Activated naive CD8-positive, alpha-beta T cell treated with anti-CD3 and anti-CD28 coated beads, Interleukin-2, amount 50 U/mL, for 16 hours (primary cell): Measurements from ENCODE around the gene CRB2.

Experiments
- DNase-seq: peaks from one replicate; pipeline ENCODE4 v3.0.0-alpha.2; 2020; ENCODE audit warnings: low read depth, low spot score

CRB2 gene

DNA sequence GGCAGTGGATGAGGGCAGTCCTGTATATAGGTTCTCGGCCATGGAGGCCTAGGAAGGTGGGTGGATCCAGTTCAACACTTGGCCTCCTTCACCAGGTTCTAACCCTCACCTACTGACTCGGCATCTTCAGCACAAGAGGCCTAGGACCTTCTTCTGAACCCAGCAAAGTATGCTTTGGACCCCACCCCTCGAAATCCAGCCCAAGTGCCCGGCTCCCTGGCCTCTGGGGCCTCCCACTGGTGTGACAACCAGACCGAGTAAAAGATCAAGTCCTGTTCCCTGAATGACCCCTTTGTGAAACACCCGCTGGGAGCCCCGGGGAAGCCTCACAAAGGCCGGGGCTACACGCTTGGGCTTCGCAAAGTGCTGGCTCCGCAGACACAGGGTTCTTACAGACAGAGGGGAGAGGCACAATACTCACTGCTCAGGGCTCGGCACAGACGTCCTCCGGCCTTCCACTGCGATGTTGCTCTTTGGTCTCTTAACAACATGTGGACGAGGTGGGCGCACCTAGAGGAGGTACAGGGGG, 47.0 kb downstream of the CRB2 start:
- DNase-seq = no peak

DNA sequence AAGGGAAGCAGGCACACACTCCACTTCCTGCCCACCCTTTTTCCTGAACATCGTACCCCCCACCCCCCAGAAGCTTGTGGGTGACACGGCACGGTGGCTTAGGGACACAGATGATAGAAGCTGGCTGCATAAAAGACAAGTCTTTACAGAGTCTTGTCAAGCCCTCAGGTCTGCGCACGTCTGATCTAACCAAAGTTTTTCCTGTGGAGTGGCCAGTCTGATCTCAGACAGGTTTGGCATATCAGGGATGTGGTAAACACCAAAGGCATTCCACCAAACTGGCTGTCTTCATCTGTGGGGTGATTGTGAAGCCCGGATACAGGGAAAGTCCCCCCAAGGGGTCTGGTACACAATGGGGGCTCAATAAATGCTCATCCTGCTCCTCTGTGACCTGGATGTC, 50.0 kb downstream of the CRB2 start:
- no peak for DNase-seq

DNA sequence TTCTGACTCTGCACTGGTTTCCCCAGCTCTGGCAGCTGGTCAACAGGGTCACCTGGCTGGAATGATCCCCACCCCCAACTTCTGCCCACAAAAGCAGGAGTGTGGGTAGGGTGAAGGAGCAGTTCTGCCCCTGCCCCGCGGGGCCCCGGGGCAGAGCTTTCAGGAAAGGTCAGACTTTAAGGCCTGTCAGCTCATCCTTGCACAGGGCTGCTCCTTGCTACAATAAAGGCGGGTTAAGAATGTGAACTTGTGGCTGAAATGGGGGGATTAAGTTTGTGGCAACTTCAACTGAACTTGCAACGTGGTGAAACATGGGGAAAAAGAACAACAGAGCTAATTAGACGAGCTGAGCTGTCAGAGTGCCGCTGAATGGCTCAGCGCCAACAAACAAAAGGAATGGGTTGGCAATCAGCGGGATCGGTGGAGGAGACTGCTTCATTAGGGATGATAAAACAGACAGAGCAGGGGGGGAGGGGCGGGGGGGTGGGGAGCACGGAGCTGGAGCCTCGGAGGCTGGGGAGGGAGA, 50.8 kb downstream of the CRB2 start:
- no peak for DNase-seq

DNA sequence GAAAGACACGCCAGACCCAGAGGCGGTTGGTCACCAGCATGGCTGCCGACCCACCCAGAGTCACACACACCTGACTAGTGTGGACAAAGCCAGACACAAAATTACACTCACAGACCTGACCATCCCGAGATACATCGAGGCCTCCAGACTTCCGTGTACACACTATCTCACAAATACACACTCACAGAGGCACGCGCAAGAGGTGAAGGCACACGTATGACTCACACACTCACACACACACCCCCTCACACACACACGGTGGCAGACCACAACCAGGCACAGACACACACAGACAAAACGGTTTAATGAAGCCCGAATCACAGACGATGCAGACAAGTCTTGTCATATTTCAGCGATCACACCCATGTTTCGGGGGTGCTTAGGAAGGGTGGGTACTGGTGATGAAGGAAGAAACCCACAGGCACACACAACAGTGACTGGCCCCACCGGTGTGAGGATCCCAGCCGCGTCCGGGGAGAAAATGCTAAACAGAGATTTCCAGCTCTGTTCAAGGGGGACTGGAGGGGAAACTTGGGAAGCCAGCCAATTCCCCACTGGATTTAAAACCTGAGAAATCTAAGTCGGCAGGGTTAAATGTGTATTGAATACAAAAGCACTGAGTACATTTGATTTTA, 51.3 kb downstream of the CRB2 start:
- DNase-seq = no peak

DNA sequence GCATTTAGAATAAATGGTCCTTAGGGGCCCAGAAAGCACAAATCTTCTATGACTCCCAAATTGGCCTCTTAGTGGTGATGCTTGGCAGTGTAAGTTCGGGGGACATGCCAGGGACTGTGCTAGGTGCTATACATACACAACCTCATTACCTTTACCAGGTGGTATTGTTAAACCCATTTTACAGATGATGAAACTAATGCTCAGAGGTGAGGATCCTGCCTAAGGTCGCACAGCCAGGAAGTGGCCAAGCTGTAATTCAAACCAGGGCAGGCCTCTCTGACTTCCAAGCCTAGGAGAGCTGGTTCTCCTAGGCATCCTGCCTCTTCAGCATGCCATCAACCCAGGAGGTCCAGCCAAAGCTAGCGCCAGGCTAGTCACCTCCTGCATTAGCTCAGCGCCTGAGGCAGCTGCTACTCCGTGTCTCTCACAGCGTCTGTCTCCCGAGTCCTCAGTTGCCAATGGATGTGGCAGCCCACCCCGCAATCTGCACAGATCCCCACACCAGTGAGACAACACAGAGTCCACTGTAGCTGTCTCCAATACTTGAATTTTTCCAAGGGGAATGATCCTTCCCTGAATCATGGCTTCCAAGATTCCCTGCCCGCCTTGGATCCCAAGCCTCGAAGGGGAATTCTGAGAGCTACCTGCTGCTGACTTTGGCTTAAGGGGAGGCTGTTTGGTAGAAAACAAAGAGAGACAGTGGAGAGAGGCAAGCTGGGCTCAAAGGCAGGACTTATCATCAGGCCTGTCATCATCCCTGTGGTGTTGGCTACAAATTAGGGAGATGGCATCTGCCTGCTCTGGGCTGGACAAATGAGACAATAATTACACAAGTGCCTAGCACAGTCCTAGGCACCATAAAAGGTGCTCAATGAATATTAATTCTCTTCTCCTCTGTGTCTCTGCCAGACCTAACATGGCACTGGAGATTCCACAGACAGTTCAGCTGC, 52.6 kb downstream of the CRB2 start:
- DNase-seq = no peak

DNA sequence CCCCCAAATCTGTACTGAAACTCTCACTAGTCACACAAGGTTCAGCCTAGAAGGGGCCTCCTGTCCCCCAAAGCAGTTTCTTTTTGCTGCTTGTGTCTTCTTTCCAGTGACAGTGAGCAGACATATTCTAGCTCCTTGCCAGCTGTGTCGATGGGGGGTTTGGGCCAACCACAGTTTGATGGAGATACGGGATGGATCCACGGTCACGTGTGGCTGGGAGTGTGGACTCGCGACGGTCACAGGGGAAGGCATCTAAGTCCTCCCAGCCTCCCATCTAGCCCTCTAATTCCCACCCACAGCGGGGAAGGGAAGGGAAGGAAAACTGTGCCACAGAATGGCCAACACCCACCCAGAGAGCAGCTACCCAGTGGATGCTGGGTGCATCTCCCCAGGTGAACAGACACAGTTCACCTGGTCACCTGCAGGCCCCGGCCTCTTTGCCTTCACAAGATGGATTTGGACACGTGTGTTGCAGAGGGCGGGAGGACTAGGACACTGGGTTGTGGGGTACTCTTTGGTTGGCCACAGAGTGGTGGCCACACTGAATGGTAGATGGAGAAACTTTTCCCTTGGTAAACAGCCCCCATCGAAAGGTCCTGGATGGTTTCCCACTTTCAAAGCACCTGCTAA, 54.4 kb downstream of the CRB2 start:
- no peak for DNase-seq

DNA sequence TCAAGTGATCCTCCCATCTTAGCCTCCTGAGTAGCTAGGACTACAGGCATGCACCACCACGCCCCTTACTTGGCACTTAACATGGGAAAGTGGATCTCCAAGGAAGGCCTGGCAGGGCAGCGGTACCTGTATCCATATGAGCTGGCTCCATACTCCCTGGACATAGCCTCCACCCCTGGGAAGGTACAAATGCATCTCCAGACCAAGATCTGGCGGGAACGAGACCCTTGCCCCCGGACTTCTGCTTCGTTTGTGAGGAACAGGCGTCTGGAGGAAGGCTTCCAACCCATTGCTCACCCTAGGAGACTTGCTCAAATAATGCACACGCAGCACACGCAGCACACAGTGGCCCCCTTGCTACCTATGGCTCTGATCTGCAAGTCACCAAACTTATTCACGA, 55.2 kb downstream of the CRB2 start:
- DNase-seq = no peak

DNA sequence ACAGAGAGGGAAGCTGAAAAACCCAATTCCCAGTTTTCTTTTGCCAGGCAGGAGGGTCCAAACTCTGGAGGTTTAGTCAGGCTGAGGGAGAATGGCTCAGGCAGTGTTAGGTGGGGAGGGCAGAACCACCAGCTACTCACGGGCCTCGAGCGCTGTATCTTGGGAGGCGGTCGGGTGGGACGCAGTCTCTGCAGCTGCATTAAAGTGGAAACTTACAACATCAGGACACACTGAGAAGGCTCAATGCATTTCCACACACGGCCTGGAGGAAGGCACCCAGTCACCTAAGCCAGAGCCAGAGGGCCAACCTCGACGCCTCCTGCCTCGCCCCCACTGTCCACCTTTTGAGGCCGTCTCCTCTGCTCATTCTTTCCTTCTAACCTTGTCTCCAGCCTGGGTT, 55.6 kb downstream of the CRB2 start:
- no peak for DNase-seq

DNA sequence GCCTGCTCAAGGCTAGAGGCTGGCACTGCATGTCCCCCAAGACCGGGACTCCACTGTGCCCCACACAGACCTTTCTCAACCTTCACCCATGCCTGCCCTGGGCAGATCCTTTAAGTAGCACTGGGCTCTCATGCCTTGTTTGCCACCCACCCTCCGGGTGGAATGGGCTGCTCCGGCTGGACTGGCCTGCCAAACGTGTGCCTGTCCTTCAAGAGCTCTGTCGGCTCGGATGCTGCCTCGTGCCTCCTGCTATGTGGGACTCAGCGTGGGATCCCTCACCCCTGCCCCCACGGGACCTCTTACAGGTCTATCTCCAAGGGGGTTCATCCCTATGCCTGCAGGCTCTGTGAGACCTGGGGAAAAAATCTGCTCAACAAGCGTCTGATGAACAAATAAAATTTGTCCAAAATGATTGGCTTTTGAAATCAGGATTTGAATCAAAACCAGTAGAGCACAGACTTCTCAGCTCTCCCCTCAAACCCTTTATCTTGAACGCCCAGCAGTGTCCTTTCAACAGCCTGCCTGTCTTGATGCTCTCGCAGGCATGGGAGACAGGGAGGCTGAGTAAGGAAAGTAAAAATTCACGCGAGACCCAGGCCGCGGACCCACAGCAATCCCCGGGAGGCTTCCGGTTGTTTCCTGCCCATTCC, 56.3 kb downstream of the CRB2 start:
- DNase-seq = no peak

DNA sequence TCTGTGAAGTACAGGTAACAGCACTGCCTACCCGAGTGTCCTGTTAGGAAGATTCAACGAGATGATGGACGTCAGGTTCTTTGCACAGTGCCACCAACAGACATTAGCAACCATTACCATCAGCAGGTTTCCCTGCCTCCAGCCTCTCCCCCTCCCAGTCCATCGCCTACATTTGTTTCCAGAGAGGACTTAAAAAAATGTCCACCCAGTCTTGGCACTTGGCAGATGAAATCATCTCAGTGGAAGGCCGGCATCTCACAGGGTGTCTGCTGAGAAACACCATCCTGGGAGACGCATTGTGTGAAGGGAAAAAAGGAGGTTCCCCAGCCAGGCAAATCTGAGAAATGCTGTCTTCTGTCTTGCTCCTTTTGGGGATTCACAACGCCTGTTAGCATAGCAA, 58.2 kb downstream of the CRB2 start:
- no peak for DNase-seq

DNA sequence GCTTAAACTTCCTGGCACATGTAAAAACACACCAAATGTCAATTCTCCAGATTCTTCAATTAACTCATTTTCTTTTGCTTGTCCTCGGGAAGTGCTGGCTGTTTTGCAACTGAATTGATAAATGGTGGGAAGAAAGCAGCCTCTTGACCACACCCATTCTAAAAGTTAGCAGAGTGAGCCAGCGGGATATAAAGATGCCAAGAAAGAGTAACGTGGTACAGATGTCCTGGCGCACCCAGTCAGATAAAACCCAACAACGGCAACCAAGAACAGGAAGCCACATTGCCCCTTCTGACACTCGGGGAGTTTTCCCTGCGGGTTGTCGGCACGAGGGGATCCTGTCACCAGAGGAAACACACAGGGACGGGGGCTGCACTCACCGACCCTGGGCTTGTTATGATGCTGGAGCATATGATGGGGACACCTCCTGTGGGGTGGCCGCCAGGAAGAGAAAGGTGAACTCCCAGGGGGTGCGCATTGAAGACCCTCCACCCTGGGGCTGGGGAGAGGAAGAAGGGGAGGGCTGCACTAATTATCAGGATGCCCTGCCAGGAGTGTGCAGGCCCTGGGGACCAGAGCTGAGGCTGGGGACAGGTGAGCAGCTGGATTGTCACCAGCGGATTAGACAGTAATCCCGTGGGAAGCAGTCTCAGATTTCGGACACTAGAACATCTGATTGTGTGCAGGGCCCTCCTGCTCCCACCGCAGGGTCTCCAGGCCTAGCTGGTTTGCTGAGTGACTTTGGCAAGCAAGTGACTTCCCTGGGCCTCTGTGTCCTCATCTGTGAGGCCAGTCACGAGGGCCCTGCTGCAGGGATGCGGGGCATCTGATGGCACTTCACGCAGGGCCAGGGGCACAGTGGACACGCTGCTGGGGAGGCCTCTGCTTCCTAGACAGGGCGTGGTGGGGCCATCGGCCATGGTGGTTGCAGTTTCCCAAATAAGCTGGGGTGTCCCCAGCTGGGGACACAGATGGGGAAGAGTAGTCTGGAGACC, 59.2 kb downstream of the CRB2 start:
- DNase-seq = no peak

DNA sequence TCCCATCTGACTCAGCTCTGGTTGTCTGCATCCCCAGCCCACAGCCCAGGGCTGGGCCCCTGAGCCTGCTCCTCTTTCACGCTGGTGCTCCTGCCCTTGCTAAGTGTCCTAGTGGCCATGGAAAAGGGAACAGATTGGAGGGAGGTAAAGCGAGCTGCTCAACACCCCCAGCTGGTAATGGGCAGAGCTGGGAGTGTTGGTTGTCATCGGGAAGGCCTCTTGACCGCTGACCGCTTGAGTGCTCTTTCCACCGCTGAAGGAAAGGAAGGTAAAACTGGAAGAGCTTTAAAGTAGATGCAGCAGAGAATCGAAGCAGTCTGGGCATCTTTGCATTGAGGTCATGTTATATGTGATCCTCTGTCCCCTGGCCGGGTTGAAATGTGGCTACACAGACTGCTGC, 60.2 kb downstream of the CRB2 start:
- DNase-seq = no peak

DNA sequence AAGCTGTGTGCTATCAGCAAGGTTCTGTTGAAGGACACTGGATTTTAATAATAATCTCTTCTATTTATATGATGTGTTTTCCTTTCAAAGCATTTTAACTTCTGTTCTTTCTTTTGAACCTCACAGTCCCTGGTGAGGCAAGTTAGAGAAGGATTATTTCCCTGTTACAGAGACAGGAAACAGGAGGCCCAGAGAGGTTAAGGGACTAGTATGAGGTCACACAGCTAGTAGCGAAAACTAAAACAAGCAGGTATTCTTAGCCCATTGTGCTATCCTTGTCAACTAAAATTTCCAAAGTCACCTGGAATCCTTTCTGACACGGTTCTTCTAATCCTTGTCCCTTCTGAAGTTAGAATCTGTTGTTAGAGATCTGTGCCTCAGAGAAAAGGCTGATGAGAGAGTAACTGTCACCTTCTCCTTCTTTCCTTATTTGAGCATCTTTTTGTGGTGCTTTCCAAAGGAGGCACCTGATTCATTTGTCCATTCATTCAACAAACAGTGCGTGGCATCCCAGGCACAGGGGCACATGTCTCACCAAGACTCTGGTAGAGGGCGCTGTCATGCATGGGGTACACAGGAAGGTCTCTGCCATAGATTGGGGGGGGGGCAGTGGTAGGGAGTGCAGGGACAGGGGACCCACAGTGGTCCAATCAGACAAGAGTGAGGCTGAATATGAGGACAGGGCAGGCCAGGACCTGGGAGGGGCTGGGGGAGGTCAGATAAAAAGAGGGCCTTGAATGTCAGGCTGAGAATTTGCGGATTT, 61.5 kb downstream of the CRB2 start:
- DNase-seq = no peak

DNA sequence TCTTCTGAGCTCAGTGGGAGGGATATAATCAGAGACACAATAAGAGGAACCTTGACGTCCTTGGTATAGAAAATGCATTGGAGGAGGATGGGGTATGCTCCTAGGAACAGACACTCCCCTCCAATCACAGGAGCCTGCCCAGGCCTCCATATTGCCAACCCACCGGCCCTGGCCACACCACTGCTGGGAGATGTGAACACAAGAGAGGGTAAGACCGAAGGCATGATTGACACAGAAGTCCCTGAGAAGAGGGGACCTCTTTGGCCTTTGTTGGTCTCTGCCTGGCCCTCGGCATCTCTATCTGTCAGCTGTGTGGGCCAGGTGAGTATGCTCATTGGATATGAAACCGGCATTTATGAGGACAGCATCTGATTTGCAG, 62.0 kb downstream of the CRB2 start:
- DNase-seq = no peak

DNA sequence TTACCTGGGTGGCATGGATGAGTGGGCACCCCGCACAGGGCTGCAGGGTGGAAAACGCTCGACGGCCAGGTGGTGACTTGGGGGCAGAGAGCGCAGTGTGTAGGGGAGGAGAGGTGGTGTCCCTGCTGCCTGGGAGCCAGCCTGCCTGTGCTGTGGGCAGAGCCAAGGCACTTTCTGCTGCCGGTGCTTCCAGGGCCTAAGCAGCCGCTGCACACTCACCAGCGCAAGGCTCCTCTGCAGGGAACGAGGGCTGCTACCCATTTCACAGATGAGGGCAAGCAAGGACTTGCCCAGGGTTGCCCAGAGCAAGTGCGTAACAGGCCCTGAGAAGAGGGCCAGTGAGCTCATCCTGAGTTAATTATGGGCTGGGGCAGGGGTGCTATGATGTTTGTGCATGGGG, 62.5 kb downstream of the CRB2 start:
- DNase-seq = no peak

DNA sequence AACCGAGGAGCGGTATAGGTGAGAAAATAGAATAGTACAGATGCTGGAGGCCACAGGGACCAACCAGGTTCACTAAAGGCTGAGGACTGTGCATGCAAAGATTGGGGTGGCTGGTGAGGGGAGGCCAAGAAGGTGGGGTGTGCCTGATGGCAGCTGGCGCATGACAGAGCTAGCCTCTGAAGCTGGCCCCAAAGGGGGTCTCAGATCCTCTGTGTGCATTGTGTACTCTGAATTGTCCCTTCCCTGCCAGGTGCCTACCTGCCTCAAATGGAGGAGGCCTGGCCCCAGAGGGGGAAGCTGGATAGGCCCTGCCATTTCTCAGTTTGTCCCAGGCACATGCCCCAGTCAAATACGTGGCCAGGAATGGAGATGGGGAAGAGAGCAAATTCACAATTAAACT, 63.1 kb downstream of the CRB2 start:
- no peak for DNase-seq

DNA sequence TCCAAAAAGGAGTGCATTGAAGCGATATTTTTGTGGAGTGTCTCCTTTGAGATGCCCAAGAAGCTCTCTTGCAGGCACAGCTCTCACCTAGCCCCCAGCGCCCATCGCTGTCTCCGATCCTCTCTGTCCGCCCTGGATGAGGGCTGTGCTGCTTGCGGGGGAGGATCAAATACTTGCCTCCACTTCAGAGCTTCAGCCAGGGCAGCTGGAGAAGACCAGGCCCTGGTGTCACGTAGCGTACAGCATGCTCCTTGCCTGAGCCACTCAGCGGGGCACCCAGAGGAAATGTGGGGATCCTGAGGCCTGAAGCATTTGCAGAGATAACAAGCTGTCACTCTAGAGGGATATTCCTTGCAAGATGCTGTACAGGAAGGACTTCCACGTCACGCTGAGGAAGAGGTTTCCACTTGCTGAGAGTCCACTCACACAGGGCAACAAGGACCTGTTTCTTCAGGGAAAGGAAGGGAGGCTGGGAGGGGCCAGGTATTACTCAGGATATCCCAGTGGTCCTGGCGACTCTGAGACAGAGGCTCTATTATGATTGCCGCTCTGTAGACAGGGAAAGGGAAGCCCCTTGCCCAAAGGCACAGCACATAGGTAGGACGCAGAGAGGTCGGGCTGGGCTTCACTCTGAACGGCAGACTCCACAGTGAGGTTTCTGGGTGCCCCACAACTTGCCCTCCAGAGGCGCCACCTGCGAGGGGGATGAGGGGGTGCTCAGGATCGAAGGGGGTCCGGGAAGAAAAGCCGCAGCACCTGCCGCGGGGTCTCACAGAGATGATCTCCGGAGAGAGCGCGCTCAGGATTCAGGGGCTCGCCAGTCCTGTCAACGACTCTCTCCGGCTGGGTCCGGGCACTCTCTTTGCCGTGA, 64.0 kb downstream of the CRB2 start:
- no peak for DNase-seq

DNA sequence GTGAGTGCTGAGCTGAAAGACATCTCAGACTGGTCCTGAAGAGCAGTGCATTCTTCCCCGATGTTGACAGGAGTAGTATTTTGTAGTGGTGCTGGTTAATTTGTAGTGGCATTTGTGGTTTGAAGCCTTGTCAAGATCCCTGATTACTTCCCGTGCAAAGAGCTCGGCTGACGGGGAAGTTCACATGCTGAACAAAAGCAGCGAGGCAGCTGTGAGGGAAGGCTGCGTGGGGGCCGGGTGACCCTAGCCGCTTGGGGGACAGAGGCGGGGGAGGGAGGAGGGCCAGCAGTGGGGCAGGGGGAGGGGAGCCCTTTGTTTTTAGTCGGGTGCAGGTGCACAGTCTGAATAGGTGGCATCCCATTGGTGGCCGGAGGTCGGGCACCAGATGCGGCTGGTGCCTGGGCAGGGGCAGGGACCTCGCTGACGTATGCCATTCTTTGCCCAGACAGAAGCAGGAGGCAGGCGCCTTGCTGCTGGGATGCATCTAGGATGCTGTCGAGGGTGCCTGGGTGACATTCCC, 64.7 kb downstream of the CRB2 start:
- DNase-seq = no peak

DNA sequence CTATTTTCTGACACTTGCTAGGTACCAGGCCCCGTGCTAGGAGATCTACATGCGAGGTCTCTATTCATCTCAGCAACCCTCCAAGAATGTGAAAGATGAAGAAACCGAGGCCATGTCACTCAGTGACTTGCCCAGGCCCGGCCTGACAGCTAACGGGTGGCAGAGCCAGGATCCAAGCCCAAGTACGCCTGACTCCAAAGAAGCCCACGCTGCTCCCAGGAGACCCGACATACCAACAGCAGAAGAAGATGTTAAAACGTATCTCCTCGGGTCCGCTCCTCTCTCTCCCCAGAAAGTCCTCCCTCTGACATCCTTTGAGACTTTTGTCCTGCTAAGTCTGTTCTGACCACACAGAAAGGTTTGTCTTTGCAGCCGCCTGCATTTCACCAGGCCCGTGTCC, 65.2 kb downstream of the CRB2 start:
- DNase-seq = no peak
